ENCODE measurements around the gene MLH1.

DNA sequence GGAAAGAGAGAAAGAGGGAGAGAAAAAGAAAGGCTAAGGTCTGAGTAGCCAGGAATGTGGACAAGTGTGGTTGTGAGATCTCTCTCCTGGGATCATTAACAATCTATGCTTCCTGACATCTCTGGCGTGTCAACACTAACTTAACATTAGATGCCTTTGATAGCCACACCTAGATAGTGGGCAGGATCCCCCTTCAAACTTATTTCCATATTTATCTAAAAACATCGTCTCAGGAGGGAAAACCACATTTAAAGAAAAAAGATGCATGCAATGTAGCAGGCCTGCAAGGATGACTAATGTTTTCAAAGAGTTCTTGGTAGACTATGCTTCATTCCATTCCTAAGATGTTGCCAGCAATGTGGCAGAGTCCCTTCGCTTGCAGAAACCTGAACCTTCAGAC is 80.9 kb downstream of the MLH1 start:
- TF ChIP-seq, protein P1, sequence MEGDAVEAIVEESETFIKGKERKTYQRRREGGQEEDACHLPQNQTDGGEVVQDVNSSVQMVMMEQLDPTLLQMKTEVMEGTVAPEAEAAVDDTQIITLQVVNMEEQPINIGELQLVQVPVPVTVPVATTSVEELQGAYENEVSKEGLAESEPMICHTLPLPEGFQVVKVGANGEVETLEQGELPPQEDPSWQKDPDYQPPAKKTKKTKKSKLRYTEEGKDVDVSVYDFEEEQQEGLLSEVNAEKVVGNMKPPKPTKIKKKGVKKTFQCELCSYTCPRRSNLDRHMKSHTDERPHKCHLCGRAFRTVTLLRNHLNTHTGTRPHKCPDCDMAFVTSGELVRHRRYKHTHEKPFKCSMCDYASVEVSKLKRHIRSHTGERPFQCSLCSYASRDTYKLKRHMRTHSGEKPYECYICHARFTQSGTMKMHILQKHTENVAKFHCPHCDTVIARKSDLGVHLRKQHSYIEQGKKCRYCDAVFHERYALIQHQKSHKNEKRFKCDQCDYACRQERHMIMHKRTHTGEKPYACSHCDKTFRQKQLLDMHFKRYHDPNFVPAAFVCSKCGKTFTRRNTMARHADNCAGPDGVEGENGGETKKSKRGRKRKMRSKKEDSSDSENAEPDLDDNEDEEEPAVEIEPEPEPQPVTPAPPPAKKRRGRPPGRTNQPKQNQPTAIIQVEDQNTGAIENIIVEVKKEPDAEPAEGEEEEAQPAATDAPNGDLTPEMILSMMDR (IDR thresholded peaks at IDR 0.05): no peak
- TF ChIP-seq POLR2A (IDR thresholded peaks at IDR 0.05): no peak
